ENCODE results near the gene FOXR1.

GRCh38 chr11:119000906-119001305 lies 29.3 kb downstream of the FOXR1 start:
- no peak for TF ChIP-seq CTCF (IDR thresholded peaks at IDR 0.05; ENCODE audit: low read depth, low read length)
- no peak for TF ChIP-seq MYC (IDR thresholded peaks at IDR 0.05; ENCODE audit: low read depth, low read length)
- TF ChIP-seq POLR2A (IDR thresholded peaks at IDR 0.05; ENCODE audit: extremely low read depth, insufficient read length) = no peak
- TF ChIP-seq MAX (IDR thresholded peaks at IDR 0.05; ENCODE audit: low read depth, low read length) = no peak
